Upper lobe of right lung (tissue), 1 donor: ENCODE results near the gene CACNG8. TPM values are rescaled to one million over a fixed set of nuclear protein-coding genes. Genes with fewer than 3 reads are reported as not detected.
A peak's percentile ranks its signal among the peaks of the same experiment; 100 is the strongest.

ENCODE experiments used
- ATAC-seq: fragments of 200-7000 bp; cut with Tn5 transposase; one replicate; pipeline ENCODE4 v1.9.1; 2020; ENCODE audit warnings: mild to moderate bottlenecking, moderate library complexity
- DNase-seq: peaks from one replicate; pipeline ENCODE4 v3.0.0-alpha.2; 2020
- H3K27ac ChIP-seq: fragments of 200-600 bp; one replicate; pipeline ENCODE4 v1.8.0; 2022
- H3K27me3 ChIP-seq: fragments of 200-600 bp; one replicate; pipeline ENCODE4 v1.8.0; 2022; ENCODE audit warnings: mild to moderate bottlenecking
- H3K36me3 ChIP-seq: fragments of 200-600 bp; one replicate; pipeline ENCODE4 v1.8.0; 2022
- H3K4me1 ChIP-seq: fragments of 200-600 bp; one replicate; pipeline ENCODE4 v1.8.0; 2022
- H3K4me3 ChIP-seq: fragments of 200-600 bp; one replicate; pipeline ENCODE4 v1.8.0; 2022; ENCODE audit warnings: mild to moderate bottlenecking
- H3K9me3 ChIP-seq: fragments of 200-600 bp; one replicate; pipeline ENCODE4 v1.8.0; 2022
- intact Hi-C: fragments of 100-400 bp; cut with DNase I; formaldehyde crosslinking; loops from one replicate; pipeline ENCODE4 v1.11.0; 2022
- total RNA-seq: library from RNA; stranded (reverse); fragmentation: NEBNext Ultra II Directional; extraction: Animal tissue kit (Norgen Biotek cat#: 25700); gene quantifications from one replicate; pipeline ENCODE4 v1.2.1, GENCODE V29; 2021
- TF ChIP-seq, protein P1 (sequence below): fragments of 200-600 bp; IDR thresholded peaks from one replicate; pipeline ENCODE4 v1.8.0; 2022; ENCODE audit warnings: antibody characterized with exemption
- donor health status: DM: no; HTN: yes; CAD: no; lungs with severe emphysema.

CACNG8 gene
- total RNA-seq, 1 donor from 2014 or later: 0.12 TPM

DNA sequence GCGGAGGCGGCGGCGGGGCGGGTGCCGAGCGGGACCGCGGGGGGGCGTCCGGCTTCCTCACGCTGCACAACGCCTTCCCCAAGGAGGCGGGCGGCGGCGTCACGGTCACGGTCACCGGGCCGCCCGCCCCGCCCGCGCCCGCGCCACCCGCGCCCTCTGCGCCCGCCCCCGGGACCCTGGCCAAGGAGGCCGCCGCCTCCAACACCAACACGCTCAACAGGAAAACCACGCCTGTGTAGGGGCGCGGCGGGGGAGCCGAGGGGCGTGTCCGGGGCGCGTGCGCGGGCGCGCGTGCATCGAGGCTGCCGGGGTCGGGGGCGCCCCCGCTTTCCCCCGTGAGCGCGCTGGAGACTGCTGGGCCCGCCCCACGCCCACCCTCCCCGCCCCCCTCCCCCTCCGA lies 19.9 kb downstream of the CACNG8 start:
- Histone ChIP-seq H3K27ac (no peak overlapping the region), H3K4me1 (peaks cover 12% of the 10 kb centered on the region), H3K9me3 (no peaks in the 10 kb centered on the region), H3K4me3 (no peak overlapping the region), H3K27me3 (peaks cover 43% of the 10 kb centered on the region), H3K36me3 (no peaks in the 10 kb centered on the region)
- DNase-seq (no peak), ATAC-seq (peak; percentile 42)
- intact Hi-C loops: no loop called here
- TF ChIP-seq, protein P1, sequence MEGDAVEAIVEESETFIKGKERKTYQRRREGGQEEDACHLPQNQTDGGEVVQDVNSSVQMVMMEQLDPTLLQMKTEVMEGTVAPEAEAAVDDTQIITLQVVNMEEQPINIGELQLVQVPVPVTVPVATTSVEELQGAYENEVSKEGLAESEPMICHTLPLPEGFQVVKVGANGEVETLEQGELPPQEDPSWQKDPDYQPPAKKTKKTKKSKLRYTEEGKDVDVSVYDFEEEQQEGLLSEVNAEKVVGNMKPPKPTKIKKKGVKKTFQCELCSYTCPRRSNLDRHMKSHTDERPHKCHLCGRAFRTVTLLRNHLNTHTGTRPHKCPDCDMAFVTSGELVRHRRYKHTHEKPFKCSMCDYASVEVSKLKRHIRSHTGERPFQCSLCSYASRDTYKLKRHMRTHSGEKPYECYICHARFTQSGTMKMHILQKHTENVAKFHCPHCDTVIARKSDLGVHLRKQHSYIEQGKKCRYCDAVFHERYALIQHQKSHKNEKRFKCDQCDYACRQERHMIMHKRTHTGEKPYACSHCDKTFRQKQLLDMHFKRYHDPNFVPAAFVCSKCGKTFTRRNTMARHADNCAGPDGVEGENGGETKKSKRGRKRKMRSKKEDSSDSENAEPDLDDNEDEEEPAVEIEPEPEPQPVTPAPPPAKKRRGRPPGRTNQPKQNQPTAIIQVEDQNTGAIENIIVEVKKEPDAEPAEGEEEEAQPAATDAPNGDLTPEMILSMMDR: no peak

DNA sequence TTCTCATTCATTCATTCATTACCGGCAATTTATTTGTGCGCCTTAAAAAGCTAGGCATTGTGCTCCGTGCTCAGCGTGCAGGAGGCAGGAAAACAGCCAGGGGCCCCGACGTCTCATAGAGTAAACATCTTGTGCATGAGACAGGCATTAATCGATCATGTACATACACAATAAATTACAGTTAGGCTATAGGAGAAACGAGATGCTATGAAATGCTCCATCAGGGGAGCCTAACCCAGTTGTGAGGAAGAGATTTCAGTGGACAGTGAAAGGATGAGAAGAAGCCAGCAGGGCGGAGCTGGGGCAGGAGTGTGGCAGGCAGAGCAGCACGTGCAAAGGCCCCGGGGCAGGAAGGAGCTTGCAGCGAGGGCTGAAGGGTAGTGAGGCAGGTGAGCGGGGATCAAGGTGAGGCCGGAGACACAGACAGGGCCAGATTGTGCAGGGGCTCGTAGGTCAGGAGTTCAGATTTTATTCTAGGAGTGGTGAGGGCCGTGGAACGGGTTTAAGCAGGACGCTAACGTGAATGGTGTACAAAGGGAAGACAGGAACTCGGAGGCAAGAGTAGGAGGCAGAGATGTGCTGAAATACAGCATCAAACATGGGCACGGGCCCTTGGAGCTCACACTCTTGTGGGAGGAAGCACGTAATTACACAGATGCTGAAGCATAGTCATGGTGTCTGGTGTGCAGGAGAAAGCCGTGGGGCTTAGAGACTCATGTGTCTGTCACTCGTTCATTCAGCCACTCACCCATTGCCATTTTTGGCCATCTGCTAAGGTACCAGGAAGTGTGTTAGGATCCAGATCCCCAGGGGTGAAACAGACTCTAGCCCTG lies 20.9 kb downstream of the CACNG8 start:
- Histone ChIP-seq H3K27me3 (peaks cover 34% of the 10 kb centered on the region), H3K4me1 (peaks cover 4% of the 10 kb centered on the region), H3K9me3 (no peaks in the 10 kb centered on the region), H3K27ac (no peak overlapping the region), H3K4me3 (no peak overlapping the region), H3K36me3 (no peaks in the 10 kb centered on the region)
- DNase-seq: no peak
- intact Hi-C loops: no loop called here
- no peak for ATAC-seq
- TF ChIP-seq, protein P1: no peak

DNA sequence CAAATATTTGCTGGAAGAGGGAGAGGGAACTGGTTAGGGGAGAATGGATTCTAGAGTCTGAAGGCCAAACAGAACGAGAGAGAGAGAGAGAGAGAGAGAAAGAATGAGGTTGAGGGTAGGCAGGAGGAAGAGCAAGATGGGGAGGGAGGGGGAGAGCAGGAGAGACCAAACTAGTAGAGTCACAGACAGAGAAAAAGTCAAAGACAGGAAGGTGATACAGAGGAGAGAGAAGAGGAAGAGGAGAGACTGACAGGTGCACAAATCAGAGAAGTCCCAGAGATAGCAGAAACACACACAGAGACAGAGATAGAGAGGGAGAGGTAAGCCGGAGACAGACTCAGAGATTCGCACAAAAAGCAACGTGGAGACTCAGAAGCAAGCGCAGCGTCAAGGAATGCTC lies 23.1 kb downstream of the CACNG8 start:
- Histone ChIP-seq H3K27ac (no peak overlapping the region), H3K27me3 (peaks cover 26% of the 10 kb centered on the region), H3K4me1 (no peaks in the 10 kb centered on the region), H3K36me3 (no peaks in the 10 kb centered on the region), H3K4me3 (no peak overlapping the region), H3K9me3 (no peaks in the 10 kb centered on the region)
- TF ChIP-seq, protein P1: no peak
- intact Hi-C loops: no loop called here
- ATAC-seq (no peak), DNase-seq (no peak)

DNA sequence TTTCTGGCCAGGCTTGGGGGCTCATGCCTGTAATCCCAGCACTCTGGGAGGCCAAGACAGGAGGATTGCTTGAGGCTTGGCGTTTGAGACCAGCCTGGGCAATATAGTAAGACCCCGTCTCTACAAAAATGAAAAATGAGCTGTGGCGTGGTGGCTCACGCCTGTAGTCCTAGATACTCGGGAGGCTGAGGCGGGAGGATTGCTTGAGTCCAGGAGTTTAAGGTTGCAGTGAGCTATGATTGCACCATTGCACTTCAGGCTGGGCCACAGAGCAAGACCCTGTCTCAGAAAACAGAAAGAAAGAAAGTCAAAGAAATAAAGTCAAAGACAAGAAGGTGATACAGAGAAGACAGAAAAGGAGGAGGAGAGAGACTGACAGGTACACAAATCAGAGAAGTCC lies 26.2 kb downstream of the CACNG8 start:
- no peak overlapping the region for H3K4me3 ChIP-seq
- H3K9me3 ChIP-seq: no peaks in the 10 kb centered on the region
- H3K27ac ChIP-seq: no peak overlapping the region
- H3K27me3 ChIP-seq: peaks cover 24% of the 10 kb centered on the region
- no peak for DNase-seq
- intact Hi-C loops: no loop called here
- no peak for ATAC-seq
- TF ChIP-seq, protein P1: no peak
- H3K36me3 ChIP-seq: no peaks in the 10 kb centered on the region
- peaks cover 4% of the 10 kb centered on the region for H3K4me1 ChIP-seq

DNA sequence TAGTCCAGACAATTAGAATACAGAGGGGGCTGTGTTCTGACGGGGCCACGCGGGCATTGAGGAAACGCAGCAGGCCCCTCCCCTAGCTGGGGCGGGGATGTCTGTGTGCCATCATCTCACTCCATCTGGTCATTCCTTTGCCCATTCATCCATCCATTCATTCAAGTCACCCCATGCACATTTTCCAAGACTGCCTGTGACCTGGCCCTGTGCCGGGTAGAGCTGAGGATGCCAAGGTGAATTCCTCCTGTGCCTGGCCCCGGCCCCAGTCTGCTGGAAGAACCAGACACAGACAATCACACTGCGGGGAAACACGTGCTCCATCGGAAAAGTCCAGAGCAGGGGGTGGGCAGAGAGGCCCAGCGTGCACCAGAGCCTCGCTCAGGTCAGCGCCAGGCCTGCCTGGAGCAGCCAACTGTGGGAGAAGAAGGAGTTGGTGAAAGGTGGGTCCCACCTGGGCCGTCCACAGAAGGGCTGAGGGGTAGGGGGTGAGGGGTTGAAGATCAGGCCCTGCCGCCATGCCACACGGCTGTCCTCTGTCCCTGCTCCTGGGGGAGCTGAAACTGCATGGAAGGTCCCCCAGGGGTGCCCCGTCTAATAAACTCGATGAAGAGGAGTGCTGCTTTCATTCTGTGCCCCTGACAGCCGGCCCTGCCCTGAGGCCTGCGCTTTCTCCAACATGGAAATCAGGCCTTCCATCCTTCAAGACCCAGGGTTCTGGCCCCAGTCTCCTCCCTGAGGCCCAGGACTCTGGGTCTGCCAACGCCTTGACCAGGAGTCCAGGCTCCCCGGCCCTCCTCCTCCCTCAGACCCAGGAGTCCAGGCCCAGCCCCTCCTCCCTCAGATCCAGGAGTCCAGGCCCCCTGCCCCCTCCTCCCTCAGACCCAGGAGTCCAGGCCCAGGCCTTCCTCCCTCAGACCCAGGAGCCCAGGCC lies 27.1 kb downstream of the CACNG8 start:
- H3K4me3 ChIP-seq: no peak overlapping the region
- ATAC-seq: no peak
- H3K27me3 ChIP-seq: peaks cover 24% of the 10 kb centered on the region

More for the DNA sequence above, 27.1 kb downstream of the CACNG8 start:
- H3K27ac ChIP-seq: no peak overlapping the region
- no peaks in the 10 kb centered on the region for H3K9me3 ChIP-seq
- DNase-seq: no peak
- H3K36me3 ChIP-seq: no peaks in the 10 kb centered on the region
- TF ChIP-seq, protein P1: no peak
- intact Hi-C loops: no loop called here
- peaks cover 4% of the 10 kb centered on the region for H3K4me1 ChIP-seq
